GM18505 (cell line): ENCODE results near the gene DNAJA3.

ENCODE experiments used
- ATAC-seq: cut with Tn5 transposase; IDR thresholded peaks from one replicate; pipeline ENCODE4 v1.9.1; 2021; ENCODE audit not compliant: unreplicated experiment
- POLR2A ChIP-seq: IDR thresholded peaks from 4 replicates; pipeline ENCODE4 v1.6.1; 2011; ENCODE audit warnings: borderline replicate concordance; ENCODE audit not compliant: insufficient read depth, insufficient read length; ENCODE audit errors: extremely low read depth

Gene DNAJA3

DNA sequence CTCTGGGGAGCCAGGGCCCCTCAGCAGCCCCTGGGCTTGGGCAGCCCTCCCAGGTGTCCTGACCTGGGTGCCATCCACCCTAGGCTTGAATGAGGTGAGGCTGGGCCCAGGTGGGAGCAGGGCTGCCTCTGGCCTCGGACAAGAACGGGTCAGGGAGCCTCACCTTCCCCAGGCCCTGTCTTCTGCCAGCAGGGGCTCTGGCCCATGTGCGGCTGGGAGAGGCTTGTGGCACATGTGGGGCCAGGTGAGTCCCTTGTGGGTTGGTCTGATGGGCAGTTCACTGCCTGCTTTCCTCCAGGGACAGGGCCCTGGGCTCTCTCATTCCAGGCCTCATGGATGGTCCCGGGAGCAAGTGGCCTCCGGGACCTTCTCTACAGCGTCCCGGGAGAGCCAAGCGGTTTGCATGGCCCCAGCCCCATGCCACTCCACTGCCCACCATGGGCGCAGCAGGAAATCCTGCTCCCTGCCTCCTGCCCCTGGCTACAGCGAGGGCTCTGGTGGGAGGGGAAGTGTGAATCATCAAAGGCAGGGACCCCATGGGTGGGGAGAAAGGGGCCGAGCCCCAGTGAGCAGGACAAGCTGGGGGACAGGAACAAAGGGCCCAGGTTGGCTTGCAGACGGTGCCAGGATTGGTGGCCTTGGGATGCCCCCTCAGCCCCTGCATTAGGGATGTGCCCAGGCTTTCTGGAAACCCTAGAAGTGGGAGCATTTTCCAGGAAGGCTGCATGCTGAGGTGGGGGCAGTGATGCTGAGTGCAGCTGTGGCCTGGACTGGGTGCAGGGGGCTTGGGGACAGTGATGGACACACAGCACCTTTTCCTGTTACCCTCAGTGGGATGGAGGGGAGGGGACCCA is 41.9 kb upstream of the DNAJA3 start:
- no peak for ATAC-seq
- no peak for TF ChIP-seq POLR2A

GRCh38 chr16:4384509-4384942 is 41.1 kb upstream of the DNAJA3 start:
- no peak for TF ChIP-seq POLR2A
- no peak for ATAC-seq

DNA sequence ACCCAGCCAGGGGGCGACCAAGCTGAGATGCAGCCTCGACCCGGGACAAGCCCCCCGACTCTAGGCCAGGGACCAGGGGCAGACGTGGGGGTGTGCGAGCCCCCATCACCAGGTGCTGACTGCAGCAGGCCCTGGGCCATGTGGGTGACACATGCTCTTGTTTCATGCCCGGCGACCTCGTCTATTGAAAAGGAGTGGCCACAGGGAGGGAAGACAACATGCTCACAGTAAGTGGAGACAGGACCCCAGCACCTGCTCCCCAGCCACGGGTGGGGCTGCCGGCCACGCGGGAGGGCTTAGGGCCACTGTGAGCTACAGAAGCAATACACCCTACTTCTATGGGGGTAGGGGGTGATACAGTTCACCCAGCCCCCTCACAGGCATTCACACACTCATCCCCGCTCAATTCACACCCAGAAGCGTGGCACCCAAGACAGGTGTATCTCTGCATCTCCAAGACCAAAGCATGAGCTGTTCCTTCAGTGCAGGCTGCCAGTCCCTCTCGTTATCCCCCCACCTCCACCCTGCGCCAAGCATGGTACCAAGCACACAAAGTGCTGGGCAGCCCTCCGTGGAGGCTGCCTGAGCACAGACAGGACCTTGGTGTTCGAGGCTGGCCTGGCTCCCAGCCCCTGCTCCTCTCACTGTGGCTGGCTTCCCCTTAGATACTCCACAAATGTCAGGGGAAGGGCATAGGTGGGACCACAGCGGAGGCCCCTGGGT is 40.4 kb upstream of the DNAJA3 start:
- no peak for TF ChIP-seq POLR2A
- ATAC-seq: no peak

GRCh38 chr16:4385789-4386450 is 39.7 kb upstream of the DNAJA3 start:
- TF ChIP-seq POLR2A: no peak
- ATAC-seq: no peak

GRCh38 chr16:4386451-4386805 is 39.2 kb upstream of the DNAJA3 start:
- TF ChIP-seq POLR2A: no peak
- ATAC-seq: no peak

GRCh38 chr16:4386951-4387565 is 38.6 kb upstream of the DNAJA3 start:
- no peak for TF ChIP-seq POLR2A
- ATAC-seq: no peak

DNA sequence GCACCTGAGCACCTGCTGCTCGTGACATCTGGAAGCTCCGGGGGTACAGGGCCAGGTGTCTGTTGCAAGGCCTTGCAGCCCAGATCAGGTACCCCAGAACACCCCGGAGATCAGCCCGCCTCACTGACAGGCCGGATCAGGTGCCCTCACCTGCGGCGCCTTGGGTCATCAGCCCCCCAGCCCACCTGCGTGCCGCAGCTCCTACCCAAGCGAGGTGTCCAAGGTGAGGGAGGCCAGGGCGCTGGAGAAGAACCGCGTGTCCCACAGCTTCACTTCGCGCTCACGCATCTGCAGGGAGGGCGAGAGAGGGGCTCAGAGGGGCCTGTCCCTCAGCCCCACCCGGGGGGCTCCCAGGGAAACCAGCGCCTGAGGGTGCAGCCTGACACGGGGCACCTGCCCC is 37.9 kb upstream of the DNAJA3 start:
- TF ChIP-seq POLR2A: no peak
- no peak for ATAC-seq

DNA sequence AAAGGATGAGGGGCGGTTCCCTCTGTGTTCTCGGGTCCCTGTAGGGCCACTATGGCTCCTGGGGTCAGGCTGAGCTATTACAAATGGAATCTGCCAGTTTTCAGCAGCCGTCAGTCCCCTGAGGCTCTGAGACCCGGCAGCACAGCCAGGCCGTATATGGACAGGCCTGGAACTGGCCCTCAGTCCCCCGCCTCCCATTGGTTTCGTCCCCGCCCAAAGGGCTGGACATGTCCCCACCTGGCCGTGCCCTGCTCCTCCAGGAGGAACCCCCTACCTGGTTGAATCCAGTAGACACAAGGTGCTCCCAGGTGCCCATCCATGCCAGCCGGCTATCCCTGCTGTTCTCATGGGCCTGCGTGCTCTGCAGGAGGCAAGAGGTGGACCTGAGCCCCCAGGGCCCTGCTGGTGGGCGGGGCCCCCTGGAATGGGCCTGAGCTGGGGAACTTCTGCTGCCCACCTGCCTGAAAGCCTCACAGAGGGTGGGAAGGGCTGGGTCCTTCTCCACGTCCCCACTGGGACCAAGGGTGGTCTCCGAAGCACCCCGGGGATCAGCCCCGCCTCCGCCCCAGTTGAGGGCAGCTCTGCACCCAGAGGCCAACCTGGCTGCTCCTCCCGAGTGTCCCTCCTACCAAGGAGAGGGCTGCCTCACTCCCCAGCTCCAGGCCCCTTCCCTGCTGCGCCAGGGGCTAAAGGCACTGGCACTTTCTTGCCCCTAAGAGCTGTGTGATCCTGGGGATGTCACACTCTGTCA is 37.2 kb upstream of the DNAJA3 start:
- ATAC-seq: no peak
- TF ChIP-seq POLR2A: no peak

- ATAC-seq: no peak
Measured at GRCh38 chr16:4389051-4389955, 36.4 kb upstream of the DNAJA3 start.

GRCh38 chr16:4390266-4391260 is 35.1 kb upstream of the DNAJA3 start:
- no peak for ATAC-seq

More at GRCh38 chr16:4389051-4389955, 36.4 kb upstream of the DNAJA3 start:
- no peak for TF ChIP-seq POLR2A

More at GRCh38 chr16:4390266-4391260, 35.1 kb upstream of the DNAJA3 start:
- TF ChIP-seq POLR2A: no peak
